ENCODE results near the gene AURKAIP1. TPM values are rescaled to one million over a fixed set of nuclear protein-coding genes. Genes with fewer than 3 reads are reported as not detected.
"Not testable (repeated sequence)": the region's sequence is repeated elsewhere in the genome, so short reads cannot be mapped to it uniquely, and the experiment has no call there.

The AURKAIP1 gene
- total RNA-seq, 1 experiment from 2014 or later: 226 TPM

GRCh38 chr1:1387098-1388077, 12.4 kb upstream of the AURKAIP1 start:
- DNase-seq (ENCODE audit: low read depth): no peak

- DNase-seq (ENCODE audit: low read depth): no peak
Observed at GRCh38 chr1:1385931-1386330, 10.9 kb upstream of the AURKAIP1 start.

GRCh38 chr1:1385339-1385738, 10.3 kb upstream of the AURKAIP1 start:
- not testable (repeated sequence) for DNase-seq (ENCODE audit: low read depth)

- no peak for DNase-seq (ENCODE audit: low read depth)
Observed at GRCh38 chr1:1381294-1381693, 6.3 kb upstream of the AURKAIP1 start.

- no peak for DNase-seq (ENCODE audit: low read depth)
Observed at GRCh38 chr1:1380860-1381259, 5.9 kb upstream of the AURKAIP1 start.

- DNase-seq (ENCODE audit: low read depth): no peak
Observed at GRCh38 chr1:1377540-1378205, 2.7 kb upstream of the AURKAIP1 start.

GRCh38 chr1:1376551-1377226, 1.7 kb upstream of the AURKAIP1 start:
- DNase-seq (ENCODE audit: low read depth): no peak

GRCh38 chr1:1374589-1374928, 448 bp downstream of the AURKAIP1 start:
- peak; percentile 29 for DNase-seq (ENCODE audit: low read depth)

- no peak for DNase-seq (ENCODE audit: low read depth)
Observed at GRCh38 chr1:1373815-1374588, 1.0 kb downstream of the AURKAIP1 start.

GRCh38 chr1:1373051-1373814, 1.8 kb downstream of the AURKAIP1 start:
- no peak for DNase-seq (ENCODE audit: low read depth)

GRCh38 chr1:1371746-1372711, 3.0 kb downstream of the AURKAIP1 start:
- DNase-seq (ENCODE audit: low read depth): peak; percentile 82

- peak; percentile 84 for DNase-seq (ENCODE audit: low read depth)
Observed at GRCh38 chr1:1371364-1371745, 3.7 kb downstream of the AURKAIP1 start.

- DNase-seq (ENCODE audit: low read depth): no peak
Observed at GRCh38 chr1:1370771-1371300, 4.2 kb downstream of the AURKAIP1 start.

- DNase-seq (ENCODE audit: low read depth): not testable (repeated sequence)
Observed at GRCh38 chr1:1370094-1370493, 4.9 kb downstream of the AURKAIP1 start.

- DNase-seq (ENCODE audit: low read depth): no peak
Observed at GRCh38 chr1:1367315-1367714, 7.7 kb downstream of the AURKAIP1 start.

GRCh38 chr1:1366699-1367066, 8.3 kb downstream of the AURKAIP1 start:
- peak; percentile 7 for DNase-seq (ENCODE audit: low read depth)

- DNase-seq (ENCODE audit: low read depth): no peak
Observed at GRCh38 chr1:1365875-1366698, 8.9 kb downstream of the AURKAIP1 start.

GRCh38 chr1:1364266-1364665, 10.7 kb downstream of the AURKAIP1 start:
- no peak for DNase-seq (ENCODE audit: low read depth)

Measured in LHCN-M2 (cell line).